Adrenal gland (tissue), 12 donors: ENCODE data around the gene MYO5B. TPM values are rescaled to one million over a fixed set of nuclear protein-coding genes. Genes with fewer than 3 reads are reported as not detected.

Source experiments
- DNase-seq, 7 donors: peaks; one replicate each; pipeline ENCODE4 v3.0.0-alpha.2; 2019 to 2020
- H3K27ac ChIP-seq, 5 donors: fragments of 200-600 bp; sonication (generic) in 4 of 5; 1 replicate in 3 of 5; 2 replicates in 2 of 5; pipeline versions ENCODE4 v1.5.1 to v1.8.0; 2016 to 2020; ENCODE audit warnings: mild to moderate bottlenecking in 1 of 5
- H3K27me3 ChIP-seq: fragments of 200-600 bp; 2 replicates; pipeline ENCODE4 v1.8.0; 2021
- H3K36me3 ChIP-seq, 2 donors: fragments of 200-600 bp; replicated peaks in 1 of 2; 1 replicate in 1 of 2; 2 replicates in 1 of 2; pipeline versions ENCODE4 v1.5.1 to v1.8.0; 2018 to 2022
- H3K4me1 ChIP-seq, 2 donors: fragments of 200-600 bp; replicated peaks in 1 of 2; 1 replicate in 1 of 2; 2 replicates in 1 of 2; pipeline versions ENCODE4 v1.5.1 to v1.8.0; 2018 to 2021
- H3K4me3 ChIP-seq, 4 donors: fragments of 200-600 bp; sonication (generic) in 3 of 4; one replicate each; pipeline ENCODE4 v1.5.1; 2016 to 2018
- H3K9me3 ChIP-seq, 3 donors: fragments of 200-600 bp; sonication (generic) in 1 of 3; replicated peaks in 1 of 3; 1 replicate in 2 of 3; 2 replicates in 1 of 3; pipeline versions ENCODE4 v1.5.1 to v1.8.0; 2016 to 2021
- POLR2A ChIP-seq, 2 donors: fragments of 450-650 bp; IDR thresholded peaks; one replicate each; pipeline ENCODE4 v1.6.1; 2017; ENCODE audit warnings: antibody characterized with exemption in 2 of 2, mild to moderate bottlenecking in 2 of 2, moderate library complexity in 1 of 2
- WGBS, 4 donors: extraction: QIAGEN DNeasy Blood & Tissue Kit in 2 of 4; methylation state at CpG; one replicate each; pipeline versions ENCODE4 v1.1.5 to v1.1.7; 2013 to 2017; 5-methylcytosine and 5-hydroxymethylcytosine counted together
- intact Hi-C, 2 donors: fragments of 100-400 bp; cut with DNase I; formaldehyde crosslinking; loops; one replicate each; pipeline versions ENCODE4 v1.14.1 to v1.15.0; 2022 to 2023
- polyA plus RNA-seq, 3 donors: library from polyadenylated mRNA; stranded (reverse); fragments of 200-250 nt in 2 of 3; fragments of 350-450 nt in 1 of 3; fragmentation: Illumina TruSeq in 1 of 3; extraction: RNeasy Lipid Tissue Mini Kit (QIAGEN cat#74804) in 1 of 3; gene quantifications; one replicate each; pipeline ENCODE4 v1.2.3, GENCODE V29; 2013 to 2014
- total RNA-seq, 9 donors: library from RNA; depleted of rRNA in 4 of 9; stranded (reverse); fragments of >200 nt in 4 of 9; fragments of 120-200 nt in 1 of 9; fragmentation: NEBNext Ultra II Directional in 1 of 9; extraction: Animal tissue kit (Norgen Biotek cat#: 25700) in 1 of 9; gene quantifications; one replicate each; pipeline versions ENCODE4 v1.1.0 to v1.2.4, GENCODE V29; 2013 to 2023
- TF ChIP-seq, protein P1 (sequence below), 6 experiments: fragments of 450-650 bp in 4 of 6; fragments of 200-600 bp in 2 of 6; sonication (generic) in 1 of 6; IDR thresholded peaks; 1 replicate in 5 of 6; 2 replicates in 1 of 6; pipeline versions ENCODE4 v1.5.1 to v1.8.0; 2016 to 2021; ENCODE audit warnings: antibody characterized with exemption in 6 of 6, mild to moderate bottlenecking in 2 of 6, moderate library complexity in 1 of 6
- donor health status: healthy with polysubstance abuse.
- donor health status: Bipolar disorder and iron deficiency.
- donor health status: DM: yes; HTN: yes; CAD: no.
- donor health status: DM: no; HTN: no; CAD: no.
- donor health status: DM: no; HTN: no; CAD: no.
- donor health status: DM: yes; HTN: yes; CAD: no.

MYO5B gene
- total and polyA plus RNA-seq, 12 donors, result 0.61 to 9.3 (median 2.9) TPM

DNA sequence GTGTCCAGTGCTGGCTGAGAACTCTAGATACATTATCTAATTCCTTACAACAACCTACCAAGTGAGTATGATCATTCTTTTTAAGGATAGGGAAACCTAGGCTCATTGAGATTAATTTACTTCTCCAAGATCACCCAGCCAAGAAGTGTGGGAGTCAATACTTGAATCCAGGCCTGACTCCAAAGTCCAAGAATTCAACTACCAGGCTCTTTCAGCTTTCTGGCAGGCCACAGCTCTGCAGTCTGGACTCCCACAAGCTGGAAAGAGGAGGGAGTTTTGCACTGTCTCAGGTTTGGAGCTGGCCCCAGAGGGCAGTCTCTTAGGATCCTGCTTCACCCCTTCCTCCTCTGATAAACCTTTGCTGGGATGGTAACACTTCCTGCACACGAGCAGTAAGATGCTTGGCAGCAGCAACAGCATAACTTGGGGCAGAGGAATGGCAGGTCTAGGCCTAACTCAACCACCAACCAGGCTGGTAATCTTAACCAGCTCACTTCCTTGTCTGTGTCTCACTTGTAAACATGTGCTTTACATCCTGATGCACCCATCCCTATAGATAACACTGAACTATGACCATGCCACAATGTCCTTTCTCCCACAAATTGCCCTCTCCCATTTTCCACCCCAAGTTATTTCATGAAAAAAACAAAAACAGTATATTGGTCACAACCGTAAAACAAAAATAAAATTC, 270.5 kb downstream of the MYO5B start:
- no peak for DNase-seq
- 61 to 94% (median 81%) methylated on average over 1 to 2 of the region's 2 CpGs for WGBS, 4 donors
- H3K4me3 ChIP-seq, result no peak overlapping the region
- no peak for TF ChIP-seq POLR2A (IDR thresholded peaks at IDR 0.05)
- TF ChIP-seq, protein P1, sequence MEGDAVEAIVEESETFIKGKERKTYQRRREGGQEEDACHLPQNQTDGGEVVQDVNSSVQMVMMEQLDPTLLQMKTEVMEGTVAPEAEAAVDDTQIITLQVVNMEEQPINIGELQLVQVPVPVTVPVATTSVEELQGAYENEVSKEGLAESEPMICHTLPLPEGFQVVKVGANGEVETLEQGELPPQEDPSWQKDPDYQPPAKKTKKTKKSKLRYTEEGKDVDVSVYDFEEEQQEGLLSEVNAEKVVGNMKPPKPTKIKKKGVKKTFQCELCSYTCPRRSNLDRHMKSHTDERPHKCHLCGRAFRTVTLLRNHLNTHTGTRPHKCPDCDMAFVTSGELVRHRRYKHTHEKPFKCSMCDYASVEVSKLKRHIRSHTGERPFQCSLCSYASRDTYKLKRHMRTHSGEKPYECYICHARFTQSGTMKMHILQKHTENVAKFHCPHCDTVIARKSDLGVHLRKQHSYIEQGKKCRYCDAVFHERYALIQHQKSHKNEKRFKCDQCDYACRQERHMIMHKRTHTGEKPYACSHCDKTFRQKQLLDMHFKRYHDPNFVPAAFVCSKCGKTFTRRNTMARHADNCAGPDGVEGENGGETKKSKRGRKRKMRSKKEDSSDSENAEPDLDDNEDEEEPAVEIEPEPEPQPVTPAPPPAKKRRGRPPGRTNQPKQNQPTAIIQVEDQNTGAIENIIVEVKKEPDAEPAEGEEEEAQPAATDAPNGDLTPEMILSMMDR (IDR thresholded peaks at IDR 0.05), result no peak
- no peaks in the 10 kb centered on the region for H3K27me3 ChIP-seq
- H3K9me3 ChIP-seq, result no peaks in the 10 kb centered on the region
- intact Hi-C loops, result no loop called here
- no peaks in the 10 kb centered on the region for H3K36me3 ChIP-seq
- H3K4me1 ChIP-seq, result no peaks in the 10 kb centered on the region
- H3K27ac ChIP-seq, result no peak overlapping the region

DNA sequence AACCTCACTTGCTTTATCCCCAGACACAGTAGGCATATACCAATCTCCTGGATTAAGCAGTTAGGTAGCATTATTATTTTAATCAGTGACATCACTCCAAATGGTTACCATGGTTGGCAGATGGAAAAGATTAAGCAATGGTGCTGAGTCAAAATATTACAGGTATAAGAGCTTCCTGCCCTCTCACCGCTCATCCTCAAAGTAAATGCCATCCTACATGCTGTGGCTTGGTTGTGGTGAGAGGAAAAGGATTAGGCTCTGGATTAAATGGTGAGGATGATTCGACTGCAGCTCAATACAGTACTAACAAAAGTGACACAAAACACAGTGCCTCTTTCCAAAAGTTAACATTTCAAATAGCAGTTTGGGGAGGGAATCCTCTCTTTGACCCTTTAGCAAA, 272.7 kb downstream of the MYO5B start:
- intact Hi-C loops, result no loop called here
- Histone ChIP-seq H3K4me1 (no peaks in the 10 kb centered on the region), H3K27me3 (peaks cover 4% of the 10 kb centered on the region), H3K27ac (no peak overlapping the region), H3K36me3 (no peaks in the 10 kb centered on the region), H3K4me3 (no peak overlapping the region), H3K9me3 (no peaks in the 10 kb centered on the region)
- no peak for DNase-seq
- TF ChIP-seq POLR2A (IDR thresholded peaks at IDR 0.05), result no peak
- TF ChIP-seq, protein P1 (IDR thresholded peaks at IDR 0.05), result no peak
- 79 to 87% (median 81%) methylated on average over 2 of the region's 2 CpGs for WGBS, 4 donors

DNA sequence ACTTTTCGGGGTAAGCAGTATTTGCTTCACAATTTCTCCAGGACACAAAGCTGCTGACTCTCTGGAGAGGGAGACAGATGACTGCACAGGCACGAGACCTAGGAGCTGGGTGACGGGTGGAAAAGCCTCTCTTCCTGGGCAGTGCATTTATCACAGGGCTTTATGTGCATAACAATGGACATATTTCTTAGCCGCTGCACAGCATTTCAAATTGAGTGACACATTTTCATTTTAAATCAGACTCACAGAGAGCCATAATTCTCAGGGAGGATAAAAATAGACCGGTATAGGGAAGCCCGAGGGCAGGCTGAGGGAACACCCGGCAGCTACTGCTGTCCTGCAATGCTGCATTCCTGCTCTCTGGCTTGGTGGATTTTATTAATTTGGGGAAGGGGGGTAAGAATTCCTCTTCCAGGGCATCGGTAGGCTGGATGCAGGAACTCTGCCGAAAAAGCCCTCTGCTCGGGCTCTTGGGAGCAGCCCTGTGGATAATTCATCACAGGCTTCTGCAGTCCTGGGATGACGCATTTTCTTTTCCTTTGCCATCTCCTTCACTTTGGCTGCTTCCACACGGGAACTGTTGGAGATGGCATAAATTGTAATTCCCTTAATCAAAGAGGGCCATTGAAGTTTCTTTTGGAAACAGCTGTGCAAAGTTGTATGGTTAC, 273.5 kb downstream of the MYO5B start:
- WGBS, 4 donors, result 26 to 42% (median 29%) methylated on average over 12 of the region's 12 CpGs
- H3K9me3 ChIP-seq, result no peaks in the 10 kb centered on the region
- no peak overlapping the region for H3K4me3 ChIP-seq
- H3K27ac ChIP-seq, result no peak overlapping the region
- no peak for DNase-seq
- no peaks in the 10 kb centered on the region for H3K36me3 ChIP-seq
- H3K27me3 ChIP-seq, result peaks cover 4% of the 10 kb centered on the region
- TF ChIP-seq, protein P1 (IDR thresholded peaks at IDR 0.05), result no peak
- TF ChIP-seq POLR2A (IDR thresholded peaks at IDR 0.05), result no peak
- H3K4me1 ChIP-seq, result no peaks in the 10 kb centered on the region
- intact Hi-C loops, result no loop called here

DNA sequence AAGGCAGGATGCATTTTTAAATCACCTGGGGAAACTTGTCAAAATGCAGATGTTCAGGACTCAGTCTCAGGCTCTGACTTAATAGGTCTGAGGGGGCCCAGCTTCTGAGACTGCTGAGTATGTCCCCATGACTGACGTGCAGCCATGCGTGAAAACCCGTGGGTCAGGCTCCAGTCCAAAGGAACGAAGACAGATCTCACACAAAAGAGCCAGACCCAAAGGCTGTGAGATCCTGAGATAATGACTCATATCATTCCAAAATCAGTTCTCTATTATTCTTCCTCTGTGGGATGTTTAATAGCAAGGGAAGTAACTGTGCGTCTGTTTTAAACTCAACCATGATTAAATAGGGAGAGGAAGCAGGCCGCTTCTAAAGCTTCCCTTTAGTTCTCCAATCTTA, 274.2 kb downstream of the MYO5B start:
- Histone ChIP-seq H3K9me3 (no peaks in the 10 kb centered on the region), H3K27me3 (peaks cover 4% of the 10 kb centered on the region), H3K27ac (no peak overlapping the region), H3K4me1 (no peaks in the 10 kb centered on the region), H3K4me3 (no peak overlapping the region), H3K36me3 (no peaks in the 10 kb centered on the region)
- TF ChIP-seq POLR2A (IDR thresholded peaks at IDR 0.05), result no peak
- TF ChIP-seq, protein P1 (IDR thresholded peaks at IDR 0.05), result no peak
- WGBS, 4 donors, result 35 to 40% (median 39%) methylated on average over 6 of the region's 6 CpGs
- DNase-seq, result no peak
- intact Hi-C loops, result no loop called here
